Nephron (organoid): Measurements from ENCODE around the gene MYO3B.

Experiments
- H3K27ac Mint-ChIP-seq, 3 experiments: 2 replicates each; pipeline ENCODE4 v1.8.0; 2020; ENCODE audit warnings: mixed read lengths in 3 of 3, mild to moderate bottlenecking in 2 of 3, moderate library complexity in 1 of 3
- H3K27me3 Mint-ChIP-seq: 2 replicates; pipeline ENCODE4 v1.8.0; 2021; ENCODE audit warnings: low read depth, mild to moderate bottlenecking, moderate library complexity, mixed read lengths
- H3K36me3 Mint-ChIP-seq: 2 replicates; pipeline ENCODE4 v1.8.0; 2020; ENCODE audit warnings: low read depth, mixed read lengths
- H3K4me1 Mint-ChIP-seq: 2 replicates; pipeline ENCODE4 v1.8.0; 2020; ENCODE audit warnings: mixed read lengths
- H3K4me3 Mint-ChIP-seq, 3 experiments: 2 replicates each; pipeline ENCODE4 v1.8.0; 2020; ENCODE audit warnings: mild to moderate bottlenecking in 3 of 3, mixed read lengths in 3 of 3, moderate library complexity in 2 of 3
- H3K9me3 Mint-ChIP-seq: 2 replicates; pipeline ENCODE4 v1.8.0; 2020; ENCODE audit warnings: mixed read lengths
- TF ChIP-seq, protein P1 (sequence below), 3 experiments: fragments of 200-600 bp; sonication (generic); IDR thresholded peaks; one replicate each; pipeline ENCODE4 v1.5.0; 2021; ENCODE audit warnings: antibody characterized with exemption in 3 of 3; ENCODE audit not compliant: unreplicated experiment in 3 of 3

Gene MYO3B

DNA sequence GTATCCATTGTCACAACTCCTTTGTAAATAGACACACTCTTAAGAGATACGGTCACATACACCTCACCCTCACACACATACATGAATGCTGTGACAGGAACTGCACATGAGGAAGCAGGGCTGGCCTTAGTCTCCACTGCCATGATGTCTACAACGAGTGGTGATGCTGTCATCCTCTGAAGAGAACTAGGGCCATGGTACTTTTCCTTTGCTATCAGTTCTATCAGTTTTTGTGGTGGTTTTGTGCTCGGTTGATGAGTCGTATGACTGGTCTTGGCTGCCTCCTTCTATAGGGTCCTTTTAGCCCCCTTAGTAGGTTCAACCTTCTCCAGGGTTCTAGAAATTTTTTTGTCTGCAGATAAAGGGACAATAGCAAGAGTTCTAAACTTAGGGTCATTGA is 66.0 kb downstream of the MYO3B start:
- TF ChIP-seq, protein P1, sequence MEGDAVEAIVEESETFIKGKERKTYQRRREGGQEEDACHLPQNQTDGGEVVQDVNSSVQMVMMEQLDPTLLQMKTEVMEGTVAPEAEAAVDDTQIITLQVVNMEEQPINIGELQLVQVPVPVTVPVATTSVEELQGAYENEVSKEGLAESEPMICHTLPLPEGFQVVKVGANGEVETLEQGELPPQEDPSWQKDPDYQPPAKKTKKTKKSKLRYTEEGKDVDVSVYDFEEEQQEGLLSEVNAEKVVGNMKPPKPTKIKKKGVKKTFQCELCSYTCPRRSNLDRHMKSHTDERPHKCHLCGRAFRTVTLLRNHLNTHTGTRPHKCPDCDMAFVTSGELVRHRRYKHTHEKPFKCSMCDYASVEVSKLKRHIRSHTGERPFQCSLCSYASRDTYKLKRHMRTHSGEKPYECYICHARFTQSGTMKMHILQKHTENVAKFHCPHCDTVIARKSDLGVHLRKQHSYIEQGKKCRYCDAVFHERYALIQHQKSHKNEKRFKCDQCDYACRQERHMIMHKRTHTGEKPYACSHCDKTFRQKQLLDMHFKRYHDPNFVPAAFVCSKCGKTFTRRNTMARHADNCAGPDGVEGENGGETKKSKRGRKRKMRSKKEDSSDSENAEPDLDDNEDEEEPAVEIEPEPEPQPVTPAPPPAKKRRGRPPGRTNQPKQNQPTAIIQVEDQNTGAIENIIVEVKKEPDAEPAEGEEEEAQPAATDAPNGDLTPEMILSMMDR (IDR thresholded peaks at IDR 0.05; ENCODE audit: unreplicated experiment in 3 of 3): no peak
- H3K4me3 Mint-ChIP-seq: no peak overlapping the region
- H3K36me3 Mint-ChIP-seq: no peaks in the 10 kb centered on the region
- peaks cover 19% of the 10 kb centered on the region for H3K4me1 Mint-ChIP-seq
- no peak overlapping the region for H3K27ac Mint-ChIP-seq
- H3K9me3 Mint-ChIP-seq: no peaks in the 10 kb centered on the region
- peaks cover 7% of the 10 kb centered on the region for H3K27me3 Mint-ChIP-seq

DNA sequence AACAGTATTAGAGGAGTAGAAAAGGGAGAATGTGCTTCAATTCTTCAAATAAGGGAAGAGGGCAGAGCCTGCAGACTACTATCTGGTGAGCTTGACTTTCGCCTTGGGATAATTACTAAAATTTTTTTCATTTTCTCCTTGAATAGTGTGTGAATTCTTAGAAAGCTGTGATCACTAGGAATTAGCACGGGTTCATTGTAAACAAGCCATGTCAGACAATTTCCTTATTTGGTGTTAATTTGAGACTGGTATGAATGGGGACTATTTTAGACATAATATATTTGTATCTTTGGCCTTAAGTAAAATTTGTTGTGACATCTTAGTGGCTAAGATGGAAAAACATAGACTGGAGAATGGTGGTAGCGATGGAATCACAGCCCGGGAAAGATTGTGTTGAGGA is 66.6 kb downstream of the MYO3B start:
- peaks cover 5% of the 10 kb centered on the region for H3K27me3 Mint-ChIP-seq
- H3K27ac Mint-ChIP-seq: no peak overlapping the region
- peaks cover 19% of the 10 kb centered on the region for H3K4me1 Mint-ChIP-seq
- H3K9me3 Mint-ChIP-seq: no peaks in the 10 kb centered on the region
- no peak overlapping the region for H3K4me3 Mint-ChIP-seq
- TF ChIP-seq, protein P1 (IDR thresholded peaks at IDR 0.05; ENCODE audit: unreplicated experiment in 3 of 3): no peak
- H3K36me3 Mint-ChIP-seq: no peaks in the 10 kb centered on the region

DNA sequence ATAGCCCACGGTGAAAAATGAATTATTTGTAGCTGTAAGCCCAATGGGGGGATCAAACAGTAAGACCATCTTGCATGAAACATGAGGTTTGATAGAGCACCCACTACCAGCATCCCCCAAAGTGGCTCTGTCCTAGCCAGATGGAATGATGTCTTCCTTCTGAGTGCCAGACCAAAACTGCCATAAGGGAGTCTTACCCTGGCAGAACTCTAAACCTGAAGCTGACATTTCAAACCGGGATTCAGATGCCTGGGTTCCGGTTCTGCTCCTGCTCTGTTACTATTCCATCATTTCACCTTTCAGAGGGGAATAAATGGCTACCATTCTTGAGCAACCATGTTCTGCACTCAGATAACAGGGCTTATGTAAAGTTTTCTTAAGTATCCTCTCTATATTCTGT is 67.4 kb downstream of the MYO3B start:
- no peaks in the 10 kb centered on the region for H3K36me3 Mint-ChIP-seq
- H3K27ac Mint-ChIP-seq: no peak overlapping the region
- peaks cover 5% of the 10 kb centered on the region for H3K27me3 Mint-ChIP-seq
- peaks cover 18% of the 10 kb centered on the region for H3K4me1 Mint-ChIP-seq
- no peak overlapping the region for H3K4me3 Mint-ChIP-seq
- TF ChIP-seq, protein P1 (IDR thresholded peaks at IDR 0.05; ENCODE audit: unreplicated experiment in 3 of 3): no peak
- H3K9me3 Mint-ChIP-seq: no peaks in the 10 kb centered on the region

DNA sequence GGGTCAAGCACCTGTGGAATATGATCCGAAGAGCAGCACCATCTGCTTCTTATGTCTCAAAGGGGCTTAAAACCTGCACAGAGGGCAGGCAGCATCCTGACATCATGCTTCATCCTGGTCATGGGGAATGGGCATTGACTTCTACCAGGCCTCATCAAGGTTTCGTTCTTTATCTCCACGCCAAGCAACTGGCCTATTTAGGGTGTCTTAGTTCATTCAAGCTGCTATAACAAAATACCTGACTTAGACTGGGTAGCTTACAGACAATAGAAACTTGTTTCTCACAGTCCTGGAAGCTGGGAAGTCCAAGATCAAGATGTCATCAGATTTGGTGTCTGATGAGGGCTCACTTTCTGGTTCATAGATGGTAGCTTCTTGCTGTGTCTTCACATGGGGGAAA is 69.4 kb downstream of the MYO3B start:
- Mint-ChIP-seq H3K36me3 (no peaks in the 10 kb centered on the region), H3K27ac (no peak overlapping the region), H3K4me3 (no peak overlapping the region), H3K9me3 (no peaks in the 10 kb centered on the region), H3K4me1 (peaks cover 7% of the 10 kb centered on the region), H3K27me3 (peaks cover 5% of the 10 kb centered on the region)
- TF ChIP-seq, protein P1 (IDR thresholded peaks at IDR 0.05; ENCODE audit: unreplicated experiment in 3 of 3): no peak

DNA sequence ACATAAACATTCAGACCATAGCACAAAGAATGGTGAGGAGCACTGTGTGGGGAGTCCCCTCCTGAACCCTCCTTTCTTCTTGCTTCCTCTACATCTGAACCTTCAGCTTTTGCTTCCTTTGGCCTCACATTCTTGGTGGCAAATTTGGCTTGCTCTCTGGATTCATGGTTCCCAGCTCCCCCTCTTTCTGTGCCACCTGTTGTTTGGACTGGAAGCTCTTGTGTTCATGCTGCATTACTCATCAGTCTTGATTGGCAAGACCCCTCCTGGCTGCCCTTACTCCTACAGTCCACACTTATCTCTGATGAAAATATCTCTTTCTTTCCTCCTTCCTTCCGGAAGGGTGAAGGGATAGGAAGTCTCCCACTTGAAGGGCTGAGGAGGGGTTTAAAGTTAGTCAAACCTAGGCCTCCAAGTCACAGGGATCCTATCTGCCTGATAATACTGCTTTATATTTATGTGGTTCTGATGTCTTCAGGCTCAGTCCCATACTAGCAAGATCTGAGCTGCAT is 70.0 kb downstream of the MYO3B start:
- TF ChIP-seq, protein P1 (IDR thresholded peaks at IDR 0.05; ENCODE audit: unreplicated experiment in 3 of 3): no peak
- Mint-ChIP-seq H3K9me3 (no peaks in the 10 kb centered on the region), H3K36me3 (no peaks in the 10 kb centered on the region), H3K27ac (no peak overlapping the region), H3K4me1 (peaks cover 7% of the 10 kb centered on the region), H3K4me3 (no peak overlapping the region), H3K27me3 (peaks cover 5% of the 10 kb centered on the region)

DNA sequence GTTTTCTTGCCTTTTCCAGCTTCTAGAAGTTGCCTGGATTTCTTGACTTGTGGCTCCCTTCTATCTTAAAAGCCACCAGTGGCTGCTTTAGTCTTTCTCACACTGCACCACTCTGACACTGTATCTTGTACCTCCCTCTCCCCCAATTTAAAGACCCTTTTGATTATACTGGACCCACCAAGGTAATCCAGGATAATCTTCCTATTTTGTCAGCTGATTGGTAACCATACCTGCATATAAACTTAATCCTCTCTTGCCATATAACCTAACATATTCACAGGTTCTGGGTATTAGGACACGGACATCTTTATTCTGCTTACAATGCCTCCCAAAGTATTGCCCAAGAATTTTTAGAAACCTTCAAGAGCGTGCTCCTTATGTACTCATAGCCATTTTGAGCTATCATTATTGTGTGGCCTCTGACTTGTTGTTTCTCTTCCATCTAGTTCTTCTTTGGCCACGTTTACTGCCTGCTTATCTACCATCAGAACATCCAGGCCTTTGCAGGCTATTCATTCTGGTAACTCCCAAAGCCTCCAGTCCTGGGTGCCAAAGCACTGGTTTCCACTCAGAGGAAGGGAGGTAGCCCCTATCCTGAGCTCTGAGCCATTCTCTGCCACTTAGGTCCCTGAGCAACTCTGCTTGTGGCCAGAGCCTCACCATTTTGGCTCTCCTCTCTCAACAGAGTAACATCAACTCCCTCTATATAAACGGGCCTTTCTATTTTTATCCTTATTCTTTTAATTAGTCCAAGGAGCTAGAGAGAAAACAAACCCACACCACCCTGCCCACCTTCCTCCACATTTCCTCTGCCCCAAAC is 70.8 kb downstream of the MYO3B start:
- H3K27ac Mint-ChIP-seq: no peak overlapping the region
- H3K4me1 Mint-ChIP-seq: peaks cover 4% of the 10 kb centered on the region
- no peaks in the 10 kb centered on the region for H3K27me3 Mint-ChIP-seq
- H3K9me3 Mint-ChIP-seq: no peaks in the 10 kb centered on the region
- TF ChIP-seq, protein P1 (IDR thresholded peaks at IDR 0.05; ENCODE audit: unreplicated experiment in 3 of 3): no peak
- no peak overlapping the region for H3K4me3 Mint-ChIP-seq
- no peaks in the 10 kb centered on the region for H3K36me3 Mint-ChIP-seq
